Activated naive CD4-positive, alpha-beta T cell treated with anti-CD3 and anti-CD28 coated beads, Interleukin-2, amount 50 U/mL, for 16 hours (primary cell): ENCODE data around the gene SKAP1.
"Not testable (repeated sequence)": the region's sequence is repeated elsewhere in the genome, so short reads cannot be mapped to it uniquely, and the experiment has no call there.

Experiments
- DNase-seq: peaks from one replicate; pipeline ENCODE4 v3.0.0-alpha.2; 2020

SKAP1 gene

DNA sequence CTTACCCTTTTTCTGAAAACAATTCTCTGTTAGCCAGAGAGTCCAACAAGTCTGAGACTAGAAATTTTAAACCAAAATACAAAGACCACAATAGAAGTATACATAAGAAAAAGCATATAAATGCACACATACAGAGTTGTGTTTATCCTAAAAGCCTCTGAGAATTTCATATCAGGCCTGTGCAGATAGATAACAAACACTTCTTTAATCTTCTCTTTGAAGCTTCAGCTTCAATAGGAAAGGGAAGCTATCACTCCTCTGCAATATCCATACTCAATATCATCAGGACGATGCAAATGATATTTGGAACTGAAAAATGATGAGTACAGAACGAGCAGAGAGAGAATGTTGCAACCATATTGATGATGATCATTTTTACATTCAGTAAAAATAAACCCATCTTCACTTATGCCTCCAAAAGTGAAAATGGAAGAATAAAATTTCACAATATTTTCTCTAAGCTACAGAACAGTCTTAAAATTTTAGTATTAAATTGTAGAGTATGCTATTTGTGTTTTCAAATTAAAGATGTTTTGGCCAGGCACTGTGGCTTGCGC is 61.6 kb downstream of the SKAP1 start:
- no peak for DNase-seq

DNA sequence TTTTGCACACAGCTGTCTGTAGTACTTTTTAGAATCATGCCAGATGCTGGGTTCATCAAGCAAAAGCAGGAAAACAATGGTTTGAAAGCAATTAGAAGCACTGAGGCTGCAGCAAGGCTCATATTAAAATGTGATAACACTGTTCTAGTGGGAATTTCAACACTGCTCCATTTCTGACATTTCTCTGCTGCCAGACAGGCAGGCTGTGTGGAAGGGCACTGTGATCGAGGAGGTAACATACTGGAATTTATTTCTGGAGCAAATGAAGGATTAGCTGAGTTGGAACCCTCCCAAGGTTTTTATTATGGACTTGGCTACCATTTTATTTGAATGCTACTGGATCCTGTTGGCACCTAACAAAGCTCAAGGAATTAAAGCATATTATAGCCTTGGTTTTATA is 66.9 kb downstream of the SKAP1 start:
- no peak for DNase-seq

DNA sequence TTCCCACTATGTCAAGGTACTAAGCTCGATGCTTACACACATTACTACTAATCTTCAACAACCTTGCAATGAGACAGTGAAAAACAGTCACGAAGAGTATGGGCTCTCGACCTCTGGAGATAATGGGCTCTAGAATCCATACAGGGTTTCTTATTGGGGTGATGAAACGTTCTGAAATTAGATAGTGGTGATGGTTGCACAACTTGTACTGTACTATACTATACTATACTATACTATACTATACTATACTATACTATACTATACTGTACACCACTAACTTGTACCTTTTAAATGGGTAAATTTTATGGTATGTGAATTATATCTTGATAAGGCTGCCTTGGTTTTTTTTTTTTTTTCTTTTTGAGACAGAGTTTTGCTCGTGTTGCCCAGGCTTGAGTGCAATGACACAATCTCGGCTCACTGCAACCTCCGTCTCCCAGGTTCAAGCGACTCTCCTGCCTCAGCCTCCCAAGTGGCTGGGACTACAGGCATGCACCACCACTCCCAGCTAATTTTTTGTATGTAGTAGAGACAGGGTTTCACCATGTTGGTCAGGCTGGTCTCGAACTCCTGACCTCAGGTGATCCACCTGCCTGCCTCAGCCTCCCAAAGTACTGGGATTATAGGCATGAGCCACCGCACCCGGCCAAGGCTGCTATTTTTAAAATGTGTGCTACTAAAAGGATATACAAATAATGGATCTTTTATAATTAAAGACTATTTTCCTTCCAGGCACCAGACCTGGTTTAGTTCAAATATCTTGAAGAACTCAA is 69.0 kb downstream of the SKAP1 start:
- DNase-seq = not testable (repeated sequence)

DNA sequence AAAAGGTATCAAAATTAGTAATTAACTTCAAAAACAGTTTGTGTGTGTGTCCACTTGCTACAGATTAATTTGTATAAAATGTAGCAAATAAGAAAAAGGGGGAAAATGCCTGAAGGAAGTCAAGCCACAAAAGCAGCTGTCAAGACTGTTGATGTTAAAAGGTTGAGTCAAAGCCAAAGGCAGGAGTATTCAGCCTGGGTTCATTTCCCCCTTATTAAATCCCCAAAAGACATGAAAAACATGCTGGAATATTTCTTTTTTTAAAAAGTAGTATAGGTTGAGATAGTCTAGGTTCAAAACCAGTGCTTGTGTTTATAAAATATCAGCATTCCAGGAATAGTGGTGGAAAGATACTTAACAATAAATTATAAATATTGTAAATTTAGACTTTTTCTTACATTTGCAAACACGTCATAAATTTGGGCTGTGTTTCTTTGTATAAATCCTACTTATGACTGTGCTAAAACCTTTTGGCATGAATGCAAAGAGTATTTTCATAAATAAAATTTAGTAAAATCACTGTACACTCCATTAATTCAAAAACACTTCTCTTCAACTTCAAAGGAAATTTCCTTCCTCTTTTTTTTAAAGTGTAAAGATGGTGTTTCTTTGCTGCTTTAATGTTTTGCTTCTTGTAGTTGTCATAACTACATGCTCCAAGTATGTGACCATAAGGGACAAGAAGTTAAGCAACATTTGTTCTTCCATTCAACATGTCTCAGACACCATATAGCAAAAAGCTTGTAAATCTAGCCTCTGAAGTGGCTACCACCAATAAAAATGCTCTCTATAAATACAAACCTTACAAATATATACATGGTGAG is 72.0 kb downstream of the SKAP1 start:
- no peak for DNase-seq

DNA sequence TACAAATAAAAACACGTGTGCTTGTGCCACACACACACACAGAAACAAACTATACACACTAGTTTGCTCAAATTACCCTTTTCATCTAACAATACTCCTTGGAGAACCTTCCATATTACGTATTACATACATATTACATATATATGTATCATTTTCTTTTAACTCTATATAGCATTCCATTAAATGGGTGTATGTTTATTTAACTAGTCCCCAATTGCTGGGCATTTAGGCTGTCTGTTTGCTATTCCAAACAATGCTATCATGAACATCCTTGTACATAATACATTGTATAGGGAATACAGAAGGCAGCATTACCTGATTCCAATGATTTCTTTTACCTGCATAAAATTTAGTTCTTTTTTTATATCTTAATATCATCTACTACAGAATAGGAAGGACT is 73.1 kb downstream of the SKAP1 start:
- DNase-seq = no peak

DNA sequence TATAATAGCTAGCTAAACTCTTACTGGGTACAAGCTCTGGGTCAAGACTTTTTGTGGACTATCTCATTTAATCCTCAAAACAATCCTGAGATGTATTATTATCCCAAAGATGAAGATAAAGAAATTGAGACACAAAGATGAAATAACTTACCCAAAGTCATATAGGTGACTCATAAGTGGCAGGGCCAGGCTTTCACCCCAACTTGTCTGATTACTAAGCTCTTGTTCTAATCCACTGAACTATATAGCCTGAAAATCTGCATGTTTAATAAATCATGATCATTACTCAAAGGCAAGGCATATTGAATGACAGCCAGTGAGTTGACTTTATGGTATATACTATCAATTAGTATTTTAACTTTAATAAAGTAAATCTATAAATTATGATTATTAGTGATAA is 77.4 kb downstream of the SKAP1 start:
- no peak for DNase-seq

DNA sequence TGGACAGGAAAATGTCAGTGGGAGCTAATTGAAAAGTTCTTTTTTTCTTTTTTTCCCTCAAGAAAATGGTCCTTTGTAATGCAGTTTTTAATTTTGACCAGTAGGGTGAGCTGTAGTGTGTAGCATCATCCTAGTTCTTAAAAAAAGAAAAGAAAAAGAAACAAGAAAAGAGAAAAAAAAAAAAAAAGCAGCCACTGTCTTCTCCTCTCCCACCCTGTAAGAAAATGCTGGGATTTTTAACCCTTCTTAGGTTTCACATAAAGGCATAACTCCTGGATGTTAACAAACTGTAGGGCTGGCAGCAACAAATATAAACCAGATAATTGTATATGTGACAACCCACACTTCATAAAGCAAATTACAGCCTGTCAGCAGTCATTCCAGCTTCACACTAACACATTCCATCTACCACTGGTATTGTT is 78.1 kb downstream of the SKAP1 start:
- DNase-seq = no peak

DNA sequence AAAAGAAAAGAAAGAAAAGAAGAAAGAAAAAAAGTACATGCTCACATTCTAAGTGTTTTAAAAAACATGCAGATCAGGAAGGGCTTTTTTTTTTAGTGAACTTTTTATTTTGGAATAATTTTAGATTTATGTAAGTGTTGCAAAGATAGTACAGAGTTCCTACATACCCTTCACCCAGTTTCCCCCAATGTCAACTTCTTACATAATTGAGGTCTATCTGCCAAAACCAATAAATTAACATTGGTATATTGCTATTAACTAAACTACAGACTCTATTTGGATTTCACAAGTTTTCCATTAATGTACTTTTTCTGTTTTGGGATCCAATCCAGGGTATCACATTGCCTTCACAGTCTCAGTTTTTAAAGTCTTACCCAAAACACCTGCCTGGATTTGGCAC is 81.7 kb downstream of the SKAP1 start:
- DNase-seq = no peak

DNA sequence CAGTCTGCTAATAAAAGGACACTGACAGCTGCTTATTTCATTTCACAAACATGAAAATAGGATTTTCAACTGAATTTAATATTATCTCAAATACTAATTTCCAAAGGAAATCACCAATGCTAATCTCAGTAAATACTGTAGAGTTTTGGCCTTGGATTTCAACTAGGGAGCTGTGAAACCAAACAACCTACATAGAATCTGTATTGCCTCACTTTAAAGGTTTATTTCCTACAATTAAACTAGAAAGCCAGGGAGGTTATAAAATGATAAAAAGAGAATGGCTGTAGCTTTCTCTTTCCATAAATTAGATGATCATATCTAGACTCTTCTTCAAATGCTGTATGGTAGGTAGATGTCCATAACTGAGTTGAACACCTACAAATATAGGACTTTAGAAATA is 82.8 kb downstream of the SKAP1 start:
- no peak for DNase-seq

DNA sequence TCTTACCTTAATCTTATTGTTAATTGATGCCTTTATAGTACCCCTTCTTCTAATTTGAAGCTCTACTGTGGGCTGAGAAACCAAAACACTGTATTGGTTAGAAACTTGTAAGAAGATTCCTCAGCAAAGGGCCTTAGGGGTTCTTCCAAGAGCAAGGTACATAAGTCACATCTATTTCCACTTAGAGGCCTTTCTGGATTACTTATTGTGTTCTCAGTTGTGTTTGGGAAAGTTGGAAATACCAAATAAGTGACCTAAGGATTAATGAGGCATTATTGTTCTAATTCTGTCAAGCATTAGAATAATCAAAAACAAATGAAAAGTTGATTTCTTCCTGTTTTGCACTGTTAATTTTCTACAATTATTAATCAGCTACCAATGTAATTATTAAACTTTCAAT is 85.8 kb downstream of the SKAP1 start:
- no peak for DNase-seq

DNA sequence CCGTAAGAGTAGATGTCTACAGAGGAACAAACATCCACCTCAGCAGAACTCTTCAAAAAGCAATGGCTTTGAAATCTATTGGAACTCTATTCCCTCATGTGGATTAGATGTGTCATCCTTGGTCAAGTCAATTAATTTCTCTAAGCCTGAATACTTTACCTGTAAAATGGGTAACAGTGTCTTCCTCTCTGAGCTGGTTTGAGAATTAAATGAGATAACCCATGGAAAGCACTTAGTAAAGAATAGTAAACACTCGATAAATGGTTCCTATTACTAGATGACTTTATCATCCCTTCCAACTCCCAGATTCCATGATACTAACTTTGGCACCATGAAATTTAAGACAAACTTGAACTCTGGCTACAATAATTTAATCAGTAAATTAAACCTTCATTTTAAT is 89.1 kb downstream of the SKAP1 start:
- DNase-seq = no peak

DNA sequence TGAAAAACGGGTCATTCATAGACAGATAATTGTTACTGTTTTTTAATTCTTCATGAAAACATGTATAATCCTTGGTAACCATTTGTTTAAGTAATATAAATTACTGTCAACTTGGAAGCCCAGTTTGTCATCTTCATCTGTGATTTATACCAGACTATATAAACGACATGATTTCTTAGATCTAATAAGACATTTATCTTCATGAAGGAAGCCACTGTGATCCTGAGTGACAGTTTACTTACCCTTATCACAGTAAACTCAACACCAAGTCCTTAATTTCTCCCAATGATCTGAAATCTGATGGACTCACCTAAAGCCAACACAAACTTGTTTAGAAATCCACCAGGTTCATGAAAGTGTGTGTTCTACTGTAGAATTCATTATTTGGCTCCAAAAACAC is 91.3 kb downstream of the SKAP1 start:
- DNase-seq = no peak

DNA sequence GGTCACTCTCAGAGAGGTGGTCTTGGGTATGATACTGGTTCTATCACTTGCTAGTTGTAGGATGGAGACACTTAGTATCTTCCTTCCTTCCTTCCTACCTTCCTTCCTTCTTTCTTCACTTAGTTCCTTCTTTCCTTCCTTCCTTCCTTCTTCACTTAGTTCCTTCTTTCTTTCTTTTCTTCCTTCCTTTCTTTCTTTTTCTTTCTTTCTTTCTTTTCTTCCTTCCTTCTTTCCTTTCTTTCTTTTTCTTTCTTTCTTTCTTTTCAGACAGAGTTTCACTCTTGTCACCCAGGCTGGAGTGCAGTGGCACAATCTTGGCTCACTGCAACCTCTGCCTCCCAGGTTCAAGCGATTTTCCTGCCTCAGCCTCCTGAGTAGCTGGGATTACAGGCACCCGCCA is 92.1 kb downstream of the SKAP1 start:
- not testable (repeated sequence) for DNase-seq

DNA sequence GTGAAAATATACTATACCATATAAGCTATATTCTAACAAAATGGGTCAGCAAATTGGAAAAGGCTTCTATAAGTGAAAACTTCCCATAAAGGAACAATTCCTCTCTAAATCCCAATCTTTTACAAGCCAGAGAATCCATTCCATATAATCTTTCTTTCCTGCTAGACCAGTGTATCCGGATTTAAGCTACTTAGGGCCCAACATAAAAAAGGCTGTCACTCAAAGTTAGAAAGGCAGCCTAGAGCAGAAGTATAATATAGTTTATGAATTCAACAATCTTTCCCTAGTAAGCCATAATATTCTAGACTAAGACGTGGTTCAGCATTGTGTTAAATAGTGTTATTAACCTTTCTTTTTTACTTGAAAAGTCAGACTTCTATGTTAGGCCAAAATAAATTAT is 93.0 kb downstream of the SKAP1 start:
- DNase-seq = no peak

DNA sequence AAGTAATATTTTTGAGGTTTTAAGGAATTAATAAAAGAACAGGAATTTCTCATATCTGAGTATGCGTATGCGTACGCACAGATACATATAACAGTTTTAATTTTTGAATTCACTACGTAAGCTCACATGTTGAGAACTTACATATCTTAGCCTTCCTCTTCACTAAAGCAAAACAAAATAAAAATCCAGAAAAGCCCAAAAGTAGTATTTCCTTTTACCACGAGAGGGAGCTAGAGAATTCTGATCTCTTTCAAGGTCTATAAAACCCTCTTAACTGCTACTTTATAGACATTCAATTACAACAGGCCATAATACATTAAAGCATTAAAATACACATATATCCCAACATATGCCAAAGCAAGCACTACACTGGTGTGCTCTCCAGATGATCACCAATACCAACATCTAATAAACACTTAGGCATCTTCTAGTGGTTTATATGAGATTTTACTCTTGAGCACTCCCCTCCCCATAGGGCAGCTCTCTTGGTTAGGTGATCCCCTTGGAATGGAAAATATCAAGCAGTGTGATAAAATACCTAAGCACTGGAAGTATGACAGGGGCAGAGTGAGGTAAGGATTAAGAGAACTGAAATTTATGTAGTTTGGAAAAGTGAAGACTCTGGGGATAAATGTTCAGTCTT is 94.0 kb downstream of the SKAP1 start:
- no peak for DNase-seq

DNA sequence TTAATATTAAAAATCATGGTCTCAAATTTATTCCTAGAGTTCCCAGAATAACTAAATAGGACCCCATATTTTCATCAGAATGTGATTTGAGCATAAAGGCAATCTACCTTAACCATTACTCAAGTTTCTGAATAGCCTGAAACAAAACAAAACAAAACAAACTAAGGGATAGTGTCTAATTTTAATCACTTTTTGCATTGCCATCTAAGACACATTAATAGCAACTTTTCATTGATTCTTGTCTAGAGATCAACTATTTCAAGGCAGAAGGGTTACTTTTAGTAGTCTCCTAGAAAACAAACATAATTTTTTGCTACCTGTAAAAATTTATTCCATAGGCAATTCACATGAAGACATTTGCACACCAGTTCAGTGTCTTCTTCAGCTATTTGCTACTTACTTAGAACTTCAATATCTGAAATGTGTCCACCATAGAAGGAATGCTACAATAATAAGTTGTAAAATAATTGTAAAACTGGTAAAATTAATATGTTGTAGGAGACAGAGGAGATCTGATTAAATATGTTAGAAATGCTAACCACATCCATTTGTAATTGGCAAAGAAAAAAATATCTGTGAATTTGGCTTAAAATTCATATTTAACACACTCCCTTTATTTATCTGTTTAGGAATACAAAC is 94.7 kb downstream of the SKAP1 start:
- no peak for DNase-seq

DNA sequence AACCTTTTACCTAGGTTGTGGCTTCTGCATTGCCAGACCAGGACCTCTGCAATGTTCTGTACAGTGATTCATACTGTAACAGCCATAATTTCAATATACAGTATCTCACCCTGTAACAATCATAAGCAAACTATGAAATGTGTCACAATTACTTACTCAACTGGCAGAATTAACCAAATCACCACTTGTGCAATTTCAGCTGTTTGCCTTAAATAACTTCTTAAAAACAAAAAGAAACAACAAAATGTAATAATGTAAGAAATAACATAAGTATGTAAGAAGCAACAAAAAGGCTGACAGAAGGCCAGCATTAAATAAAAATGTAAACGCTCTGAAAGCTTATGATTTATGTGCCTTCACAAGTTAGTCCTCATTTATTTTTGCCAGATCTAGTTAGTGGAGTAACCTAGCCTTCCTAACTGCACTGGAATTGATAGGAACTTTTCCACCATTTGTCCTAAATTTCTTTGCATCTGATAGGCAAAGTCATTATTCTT is 96.9 kb downstream of the SKAP1 start:
- DNase-seq = no peak

DNA sequence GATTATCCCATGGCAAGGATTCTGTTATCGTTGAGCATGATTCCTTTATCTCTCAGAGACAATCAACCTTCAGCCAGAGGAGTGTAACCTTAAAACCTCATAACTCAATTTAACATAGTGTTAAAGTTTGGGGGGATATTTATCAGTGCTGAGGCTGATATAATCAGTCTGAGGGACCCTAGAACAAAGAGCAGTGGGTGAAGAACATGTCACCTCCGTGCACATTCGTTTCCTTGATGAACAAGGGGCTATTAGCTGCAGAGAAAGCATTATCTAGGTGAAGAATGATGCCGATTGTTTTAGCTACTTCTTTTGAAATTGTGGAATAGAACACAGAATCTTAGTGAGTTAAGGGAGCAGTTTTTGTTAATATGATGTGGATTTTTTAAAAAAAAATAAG is 99.1 kb downstream of the SKAP1 start:
- DNase-seq = no peak

DNA sequence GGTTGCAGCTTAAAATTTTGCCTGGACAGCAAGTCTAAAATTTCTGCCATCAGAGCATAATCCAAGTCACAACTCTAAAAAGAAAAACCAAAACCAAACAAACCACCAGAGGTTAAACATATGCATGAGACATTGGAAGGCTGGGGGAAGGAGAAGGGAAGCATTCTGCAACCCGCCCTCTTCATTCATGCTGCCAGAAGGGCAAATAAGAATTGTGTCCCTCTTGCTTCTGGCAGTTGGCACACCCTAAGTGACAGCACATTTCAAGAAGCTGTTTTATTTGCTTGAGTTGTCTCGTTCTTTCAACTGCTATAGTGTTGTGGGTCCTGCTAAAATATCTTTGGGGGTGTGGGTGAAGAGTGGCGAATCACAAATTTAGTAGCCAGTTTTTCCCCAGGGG is 99.6 kb downstream of the SKAP1 start:
- no peak for DNase-seq

DNA sequence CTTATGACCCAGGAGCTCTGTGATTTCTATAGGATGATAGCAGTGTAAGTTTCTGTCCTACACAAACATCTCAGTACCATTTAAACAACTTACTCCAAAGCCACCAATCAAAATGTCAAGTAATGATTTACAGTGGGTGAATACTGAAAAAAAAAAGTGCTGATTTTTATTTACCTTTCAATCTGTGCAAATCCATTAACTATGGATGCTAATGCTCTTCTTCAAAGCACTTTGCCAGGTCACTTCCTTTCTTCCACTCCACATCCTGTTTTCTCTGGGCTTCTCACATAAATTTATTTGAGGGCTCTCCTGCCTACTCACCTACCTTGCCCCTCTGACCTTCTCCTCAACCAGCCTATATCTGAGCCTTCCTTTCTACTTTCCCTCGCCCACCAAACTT is 101.6 kb downstream of the SKAP1 start:
- no peak for DNase-seq

DNA sequence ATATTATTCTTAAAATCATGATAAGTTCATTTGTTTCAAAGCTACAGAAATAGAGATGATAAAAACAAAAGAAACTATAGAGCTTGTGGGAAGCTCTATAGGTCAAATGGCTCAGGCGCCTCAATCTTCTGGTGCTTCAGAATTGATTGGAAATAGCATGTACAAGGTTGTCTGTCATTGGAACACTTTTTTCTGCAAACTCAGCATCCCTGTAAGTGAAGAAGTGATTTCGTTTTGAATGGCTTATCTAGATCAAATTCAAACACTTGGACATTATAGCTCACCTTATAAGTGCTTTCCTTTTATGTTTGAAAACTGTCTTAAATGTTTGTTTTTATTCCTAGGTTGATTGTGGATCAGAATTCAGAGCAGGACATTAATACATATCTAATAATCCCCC is 103.7 kb downstream of the SKAP1 start:
- no peak for DNase-seq

DNA sequence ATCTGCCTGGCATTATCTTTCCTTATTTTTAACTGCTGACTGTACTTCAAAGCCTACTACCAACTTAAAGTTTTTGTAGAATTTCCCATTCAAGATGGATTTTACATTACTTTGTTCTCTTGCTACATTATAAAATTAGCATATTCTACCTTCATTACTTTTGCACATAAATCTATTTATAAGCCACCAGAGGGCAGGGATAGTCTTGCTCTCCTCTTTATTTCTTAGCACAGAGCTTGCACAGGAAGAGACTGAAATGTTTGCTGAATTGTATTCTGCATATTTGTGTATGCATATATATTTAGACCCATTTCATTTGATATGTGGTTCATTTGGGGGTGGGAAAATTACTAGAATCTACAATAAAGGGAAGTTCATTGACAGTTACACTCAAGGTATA is 108.0 kb downstream of the SKAP1 start:
- no peak for DNase-seq

DNA sequence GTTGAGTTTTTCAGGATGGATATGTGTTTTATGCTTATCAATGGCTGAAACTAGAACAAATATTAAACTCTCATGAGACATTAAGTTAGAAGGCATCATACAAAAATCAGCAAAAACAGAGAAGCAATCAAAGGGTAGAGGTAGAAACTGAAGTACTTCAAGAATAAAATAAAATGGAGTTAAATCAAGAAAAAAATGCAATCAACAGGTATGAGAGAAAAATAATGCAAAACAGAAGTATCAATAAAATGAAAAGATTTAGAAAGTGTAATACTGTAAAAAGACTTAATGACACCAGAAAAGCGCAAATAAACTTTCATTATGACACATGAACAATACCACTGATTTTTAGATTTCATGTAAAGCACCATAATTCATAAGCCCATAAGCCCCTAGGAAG is 112.3 kb downstream of the SKAP1 start:
- DNase-seq = no peak
